HEK293 (cell line): Measurements from ENCODE around the gene ZNG1B.

Experiments used
- HIC1 ChIP-seq: fragments of 450-650 bp; formaldehyde crosslinking; IDR thresholded peaks from 2 replicates; pipeline ENCODE4 v1.5.1; 2016; ENCODE audit warnings: missing biosample characterization, missing genetic modification characterization
- PRDM6 ChIP-seq: fragments of 450-650 bp; formaldehyde crosslinking; IDR thresholded peaks from 2 replicates; pipeline ENCODE4 v1.5.1; 2017; ENCODE audit warnings: missing biosample characterization, missing genetic modification characterization
- RBAK ChIP-seq: fragments of 450-650 bp; formaldehyde crosslinking; IDR thresholded peaks from 2 replicates; pipeline ENCODE4 v1.5.1; 2016; ENCODE audit warnings: missing biosample characterization, missing genetic modification characterization
- ZIC2 ChIP-seq: fragments of 450-650 bp; formaldehyde crosslinking; IDR thresholded peaks from 2 replicates; pipeline ENCODE4 v1.5.1; 2016; ENCODE audit warnings: missing biosample characterization, missing genetic modification characterization
- ZNF138 ChIP-seq: fragments of 450-650 bp; formaldehyde crosslinking; IDR thresholded peaks from 2 replicates; pipeline ENCODE4 v1.5.1; 2016; ENCODE audit warnings: missing biosample characterization, missing genetic modification characterization, borderline replicate concordance
- ZNF311 ChIP-seq: fragments of 450-650 bp; formaldehyde crosslinking; IDR thresholded peaks from 2 replicates; pipeline ENCODE4 v1.5.1; 2017; ENCODE audit warnings: missing biosample characterization, missing genetic modification characterization, borderline replicate concordance
- ZNF416 ChIP-seq: fragments of 450-650 bp; formaldehyde crosslinking; IDR thresholded peaks from 2 replicates; pipeline ENCODE4 v1.5.1; 2016; ENCODE audit warnings: missing biosample characterization, missing genetic modification characterization
- ZNF423 ChIP-seq: fragments of 450-650 bp; formaldehyde crosslinking; IDR thresholded peaks from 2 replicates; pipeline ENCODE4 v1.5.1; 2016; ENCODE audit warnings: missing biosample characterization, missing genetic modification characterization
- ZNF513 ChIP-seq: fragments of 450-650 bp; IDR thresholded peaks from 2 replicates; pipeline ENCODE4 v1.5.1; 2018; ENCODE audit warnings: missing biosample characterization, missing genetic modification characterization
- ZNF558 ChIP-seq: fragments of 450-650 bp; formaldehyde crosslinking; IDR thresholded peaks from 2 replicates; pipeline ENCODE4 v1.5.1; 2016; ENCODE audit warnings: missing biosample characterization, missing genetic modification characterization
- ZNF792 ChIP-seq: fragments of 450-650 bp; formaldehyde crosslinking; IDR thresholded peaks from 2 replicates; pipeline ENCODE4 v1.5.1; 2016; ENCODE audit warnings: missing biosample characterization, missing genetic modification characterization
- ZSCAN18 ChIP-seq: fragments of 450-650 bp; formaldehyde crosslinking; IDR thresholded peaks from 2 replicates; pipeline ENCODE4 v1.5.1; 2016; ENCODE audit warnings: missing biosample characterization, missing genetic modification characterization
- TF ChIP-seq, protein P1 (sequence below): fragments of 450-650 bp; formaldehyde crosslinking; IDR thresholded peaks from 2 replicates; pipeline ENCODE4 v1.5.1; 2016; ENCODE audit warnings: missing biosample characterization, missing genetic modification characterization

DNA sequence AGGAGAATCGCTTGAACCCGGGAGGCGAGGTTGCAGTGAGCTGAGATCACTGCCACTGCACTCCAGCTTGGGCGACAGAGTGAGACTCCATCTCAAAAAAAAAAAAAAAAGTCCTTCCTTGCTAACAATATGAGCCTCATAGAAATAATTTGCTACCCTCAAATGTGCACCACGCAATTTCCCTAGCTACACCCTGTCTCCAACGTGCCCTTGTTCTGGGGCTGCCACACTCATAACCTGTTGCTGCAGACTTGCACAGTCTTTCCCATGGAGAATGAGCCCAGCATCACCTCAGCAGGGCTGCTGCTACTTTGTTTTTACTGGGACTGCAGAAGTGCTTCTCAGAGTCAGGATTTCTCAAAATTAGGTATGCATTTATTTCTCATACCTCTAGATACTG lies 46.4 kb upstream of the ZNG1B start:
- TF ChIP-seq, protein P1, sequence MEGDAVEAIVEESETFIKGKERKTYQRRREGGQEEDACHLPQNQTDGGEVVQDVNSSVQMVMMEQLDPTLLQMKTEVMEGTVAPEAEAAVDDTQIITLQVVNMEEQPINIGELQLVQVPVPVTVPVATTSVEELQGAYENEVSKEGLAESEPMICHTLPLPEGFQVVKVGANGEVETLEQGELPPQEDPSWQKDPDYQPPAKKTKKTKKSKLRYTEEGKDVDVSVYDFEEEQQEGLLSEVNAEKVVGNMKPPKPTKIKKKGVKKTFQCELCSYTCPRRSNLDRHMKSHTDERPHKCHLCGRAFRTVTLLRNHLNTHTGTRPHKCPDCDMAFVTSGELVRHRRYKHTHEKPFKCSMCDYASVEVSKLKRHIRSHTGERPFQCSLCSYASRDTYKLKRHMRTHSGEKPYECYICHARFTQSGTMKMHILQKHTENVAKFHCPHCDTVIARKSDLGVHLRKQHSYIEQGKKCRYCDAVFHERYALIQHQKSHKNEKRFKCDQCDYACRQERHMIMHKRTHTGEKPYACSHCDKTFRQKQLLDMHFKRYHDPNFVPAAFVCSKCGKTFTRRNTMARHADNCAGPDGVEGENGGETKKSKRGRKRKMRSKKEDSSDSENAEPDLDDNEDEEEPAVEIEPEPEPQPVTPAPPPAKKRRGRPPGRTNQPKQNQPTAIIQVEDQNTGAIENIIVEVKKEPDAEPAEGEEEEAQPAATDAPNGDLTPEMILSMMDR (tag by site-specific recombination): no peak
- TF ChIP-seq ZNF792 (tag by site-specific recombination) (no peak), ZNF416 (no peak), PRDM6 (tag by site-specific recombination) (no peak), ZNF558 (tag by site-specific recombination) (no peak), ZNF423 (tag by site-specific recombination) (no peak), RBAK (tag by site-specific recombination) (no peak), ZNF311 (tag by site-specific recombination) (no peak), ZIC2 (no peak), ZNF138 (tag by site-specific recombination) (no peak), ZNF513 (no peak), HIC1 (no peak), ZSCAN18 (tag by site-specific recombination) (no peak)
